Stimulated activated CD4-positive, alpha-beta T cell treated with anti-CD3 and anti-CD28 coated beads, Interleukin-1b, Interleukin-23, amount 100 ng/mL, for 48 hours (primary cell): ENCODE data around the gene ZNRF2.
"Not testable (repeated sequence)": the region's sequence is repeated elsewhere in the genome, so short reads cannot be mapped to it uniquely, and the experiment has no call there.

Experiments
- DNase-seq: peaks from one replicate; pipeline ENCODE4 v3.0.0-alpha.2; 2020

Gene ZNRF2

DNA sequence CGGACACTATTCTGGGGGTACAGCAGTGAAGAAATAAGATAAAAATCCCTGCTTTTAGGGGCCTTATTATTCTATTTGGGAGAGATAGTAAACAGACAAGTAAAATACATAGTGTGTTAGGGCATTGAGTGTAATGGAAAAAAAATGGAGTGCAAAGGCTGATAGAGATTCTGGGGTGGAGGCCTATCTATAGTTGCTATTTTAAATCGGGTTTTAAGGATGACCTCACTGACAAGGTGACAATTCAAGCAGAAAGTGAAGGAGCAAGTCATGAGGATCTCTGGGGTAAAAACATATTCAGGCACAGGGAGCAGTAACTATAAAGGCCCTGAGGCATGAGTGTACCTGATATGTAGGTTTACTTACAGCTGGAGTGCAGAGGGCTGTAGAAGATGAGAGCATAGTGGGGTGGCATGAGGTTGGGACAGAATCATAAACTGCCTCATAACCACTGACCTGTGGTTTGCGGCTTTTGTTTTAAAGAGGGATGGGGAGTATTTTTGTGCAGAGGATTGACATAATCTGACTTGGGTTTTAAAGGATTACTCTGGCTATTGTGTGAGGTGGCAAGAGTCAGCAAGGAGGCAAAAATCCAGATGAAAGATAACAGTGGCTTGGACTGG, 8.1 kb downstream of the ZNRF2 start:
- DNase-seq: not testable (repeated sequence)

DNA sequence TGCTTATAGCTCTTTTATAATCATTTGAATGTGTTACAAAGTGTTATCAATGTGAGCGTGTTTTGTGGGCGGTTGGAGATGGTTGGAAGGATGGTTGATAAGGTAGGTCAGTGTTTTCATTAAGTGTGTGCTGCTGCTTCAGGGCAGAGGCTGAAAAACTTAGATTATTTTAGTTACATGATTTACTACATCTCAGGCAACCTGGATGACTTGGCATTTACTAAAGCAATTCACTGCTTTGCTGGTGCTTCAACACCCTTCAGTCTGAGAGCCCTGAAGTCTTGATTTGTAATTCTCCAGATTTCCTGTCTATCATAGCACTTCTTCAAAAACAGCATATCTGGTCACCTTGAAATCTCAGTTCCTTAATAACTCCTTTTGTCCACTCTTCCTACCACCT, 11.9 kb downstream of the ZNRF2 start:
- not testable (repeated sequence) for DNase-seq

DNA sequence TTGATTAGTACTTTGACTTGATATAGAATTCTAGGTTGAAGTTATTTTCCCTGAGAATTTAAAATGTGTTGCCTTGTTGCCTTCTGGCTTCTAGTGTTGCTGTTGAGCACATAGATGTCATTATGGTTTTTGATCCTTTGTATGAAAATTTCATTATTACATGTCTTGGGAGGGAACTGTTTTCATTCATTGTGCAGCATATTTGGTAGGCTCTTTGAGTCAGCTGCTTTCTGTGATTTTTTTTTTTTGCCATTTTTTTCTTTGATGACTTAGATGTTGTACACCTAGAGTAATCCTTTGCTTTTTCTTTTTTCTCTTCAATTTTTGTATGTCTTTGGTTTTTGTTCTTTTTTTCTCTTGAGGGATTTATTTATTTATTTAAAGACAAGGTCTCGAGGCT, 13.1 kb downstream of the ZNRF2 start:
- DNase-seq: not testable (repeated sequence)

DNA sequence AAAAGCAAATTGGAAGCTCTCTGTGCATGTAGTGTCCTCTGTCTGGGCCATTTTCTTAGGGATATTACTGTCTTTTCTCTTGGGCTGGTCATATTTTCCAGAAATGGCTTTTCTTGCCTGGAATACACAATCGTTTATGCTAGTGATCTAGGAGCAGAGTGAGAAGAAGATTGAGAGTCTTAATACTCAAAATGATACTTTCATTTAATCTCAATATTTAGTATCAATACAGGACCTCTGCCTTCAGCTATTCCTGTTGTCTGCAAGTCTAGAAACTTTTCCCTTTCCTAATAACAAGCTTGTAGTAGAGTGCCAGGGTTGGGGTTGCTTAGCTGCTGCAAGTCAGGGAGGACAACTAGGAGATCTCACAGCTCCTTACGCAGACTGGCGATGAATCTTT, 14.0 kb downstream of the ZNRF2 start:
- DNase-seq: not testable (repeated sequence)

GRCh38 chr7:30301751-30302150, 17.4 kb downstream of the ZNRF2 start:
- DNase-seq: no peak

GRCh38 chr7:30302656-30303311, 18.4 kb downstream of the ZNRF2 start:
- DNase-seq: no peak

GRCh38 chr7:30303312-30304039, 19.1 kb downstream of the ZNRF2 start:
- no peak for DNase-seq

DNA sequence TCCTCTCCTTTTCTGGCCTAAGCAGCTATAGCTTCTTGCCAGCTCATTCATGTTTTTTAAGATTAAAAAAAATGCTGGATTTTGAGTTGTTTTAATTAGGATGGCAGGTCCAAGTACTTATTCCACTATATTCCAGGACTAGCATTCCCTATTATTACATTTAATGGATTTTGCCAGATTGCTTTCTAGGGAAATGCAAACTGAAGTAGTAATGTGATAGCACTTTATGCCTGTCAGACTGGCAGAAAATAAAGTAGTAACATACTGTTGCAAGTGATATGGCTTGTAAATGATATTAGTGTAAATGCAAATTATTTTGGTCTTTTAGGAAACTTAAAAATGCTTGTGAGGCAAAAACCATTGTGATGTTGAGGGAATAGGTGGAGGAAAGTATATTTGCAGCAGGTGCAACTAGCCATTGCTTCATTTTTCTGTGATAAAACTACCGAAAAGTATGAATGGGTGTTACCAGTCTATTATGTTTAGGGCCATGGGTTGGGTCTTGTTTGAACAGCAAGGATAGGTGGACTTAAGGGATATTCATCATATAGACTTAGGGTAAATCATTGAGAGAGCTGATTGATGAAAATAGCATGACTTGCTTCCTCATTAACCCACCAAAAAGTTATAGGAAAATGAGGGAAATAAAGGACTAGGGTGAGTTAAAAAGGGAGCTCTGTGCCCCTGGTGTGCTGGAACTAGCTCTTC, 19.9 kb downstream of the ZNRF2 start:
- no peak for DNase-seq

GRCh38 chr7:30306976-30307375, 22.6 kb downstream of the ZNRF2 start:
- no peak for DNase-seq

GRCh38 chr7:30308389-30308788, 24.0 kb downstream of the ZNRF2 start:
- no peak for DNase-seq

DNA sequence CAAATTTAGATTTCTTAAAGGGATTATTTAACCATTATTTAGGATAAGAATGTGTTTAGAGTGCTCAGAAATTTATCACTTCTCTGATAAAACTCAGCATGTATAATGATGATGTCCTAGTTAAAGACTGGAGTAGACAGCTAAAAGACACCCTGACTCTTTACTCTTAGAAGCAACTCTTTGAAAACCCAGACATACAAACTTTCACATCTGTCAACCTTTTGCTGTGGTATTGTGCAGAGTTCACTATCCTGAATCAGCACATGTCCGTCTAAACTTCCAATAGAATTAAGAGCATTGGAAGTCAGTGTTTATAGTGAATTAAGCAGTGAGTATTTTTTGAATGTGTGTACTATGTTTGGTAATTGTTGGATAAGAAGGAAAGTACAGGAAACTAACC, 24.9 kb downstream of the ZNRF2 start:
- no peak for DNase-seq

GRCh38 chr7:30309842-30310435, 25.5 kb downstream of the ZNRF2 start:
- DNase-seq: no peak

DNA sequence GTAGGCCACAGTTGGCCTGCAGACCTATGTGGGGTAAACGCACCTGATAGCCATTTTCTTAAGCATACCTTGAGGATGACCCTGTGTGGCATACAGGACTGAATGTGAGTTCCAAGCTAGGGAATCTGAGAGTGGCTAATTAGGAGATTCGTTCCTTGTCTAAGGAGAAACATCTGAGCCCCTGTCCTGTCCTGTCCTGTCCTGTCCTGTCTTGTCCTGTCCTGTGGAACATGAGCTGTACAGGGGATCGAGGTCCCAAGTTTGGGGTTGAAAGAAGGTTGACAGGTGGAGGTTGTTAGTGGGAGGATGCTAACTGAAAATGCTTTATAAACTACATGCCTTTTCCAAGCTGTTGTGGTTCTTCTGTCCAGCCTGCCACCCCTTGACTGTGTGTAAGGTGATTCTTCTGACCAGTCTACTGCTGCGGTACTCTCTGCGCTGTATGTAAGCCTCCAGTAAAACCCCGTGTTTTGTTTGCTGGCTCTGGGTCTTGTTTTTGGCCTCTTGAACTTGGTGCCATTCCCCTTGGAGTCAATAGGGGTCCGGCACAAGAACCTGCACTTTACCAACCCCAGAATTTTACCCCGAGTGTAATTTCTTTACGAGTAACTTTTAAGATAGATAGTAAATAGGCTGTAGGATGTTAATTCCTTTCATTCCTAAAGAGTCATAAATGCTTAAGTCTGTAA, 26.4 kb downstream of the ZNRF2 start:
- no peak for DNase-seq

DNA sequence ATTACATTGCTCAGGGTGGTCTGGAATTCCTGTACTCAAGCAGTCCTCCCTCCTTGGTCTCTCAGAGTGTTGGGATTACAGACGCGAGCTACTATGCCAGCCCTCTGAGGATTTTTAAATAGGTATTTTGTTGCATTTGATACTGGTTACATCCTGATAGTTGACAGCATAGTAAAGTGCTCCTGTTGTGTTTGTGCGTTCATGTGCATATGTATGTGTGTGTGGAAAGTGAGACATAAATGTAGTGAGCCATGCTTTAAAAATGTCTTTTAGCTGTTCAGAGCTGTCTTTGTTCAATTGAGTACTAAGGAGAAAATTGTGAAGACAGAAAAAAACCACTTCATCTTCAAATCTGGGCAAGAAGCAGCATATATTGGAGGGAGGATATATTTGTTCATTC, 27.8 kb downstream of the ZNRF2 start:
- DNase-seq: no peak

GRCh38 chr7:30313348-30313747, 29.0 kb downstream of the ZNRF2 start:
- no peak for DNase-seq

DNA sequence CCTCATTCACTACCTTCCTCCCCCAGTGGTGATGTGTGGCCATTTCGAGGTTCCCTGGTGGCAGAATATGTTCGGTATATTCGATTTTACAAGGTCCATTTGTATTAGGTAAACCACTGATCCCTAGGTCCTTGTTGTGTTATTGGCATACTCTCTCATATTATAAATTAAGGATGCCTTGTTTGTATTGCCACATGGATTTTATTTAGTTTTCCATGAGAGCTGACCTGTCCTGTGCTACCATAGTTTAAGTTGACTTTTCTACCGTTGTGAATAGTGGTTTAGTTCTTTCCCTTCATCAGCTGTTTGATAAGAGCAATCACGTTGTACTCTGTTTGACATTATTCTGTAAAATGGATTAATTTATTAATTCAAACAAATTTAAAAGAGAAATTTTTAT, 29.4 kb downstream of the ZNRF2 start:
- no peak for DNase-seq

DNA sequence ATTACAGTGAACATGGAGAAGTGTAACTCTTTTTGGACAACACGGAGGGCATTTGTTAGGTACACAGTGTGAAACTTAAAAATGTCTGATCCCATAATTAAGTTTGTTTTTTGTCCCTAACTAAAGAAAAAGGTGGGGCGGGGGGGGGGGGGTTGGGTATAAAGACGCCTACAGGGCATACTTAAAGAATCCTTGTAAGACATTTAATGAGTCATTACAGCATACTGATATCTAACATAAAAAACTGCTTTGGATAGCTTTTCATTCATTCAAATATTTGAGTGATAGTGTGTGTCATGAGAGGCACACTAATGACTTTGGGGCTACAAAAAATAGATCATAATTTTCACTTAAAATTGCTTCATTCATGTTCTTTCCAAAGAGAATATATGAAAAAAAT, 31.2 kb downstream of the ZNRF2 start:
- no peak for DNase-seq

DNA sequence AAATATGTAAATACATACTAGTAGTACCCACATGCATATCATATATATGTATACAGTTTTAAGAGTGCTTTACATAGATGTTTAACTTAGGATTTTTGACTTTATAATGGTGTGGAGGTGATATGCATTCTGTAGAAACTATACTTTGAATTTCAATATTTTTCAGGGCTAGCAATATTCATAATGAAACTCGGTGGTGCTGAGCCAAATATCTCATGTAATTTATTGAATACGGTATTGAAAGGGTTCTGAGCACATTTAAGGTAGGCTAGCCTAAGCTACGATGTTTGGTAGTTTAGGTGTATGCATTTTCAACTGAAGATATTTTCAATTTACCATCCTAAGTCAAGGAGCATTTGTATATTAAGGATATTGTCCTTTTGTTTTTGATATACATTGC, 36.0 kb downstream of the ZNRF2 start:
- DNase-seq: no peak

GRCh38 chr7:30321089-30321881, 36.9 kb downstream of the ZNRF2 start:
- DNase-seq: no peak

- no peak for DNase-seq
These were observed 37.4 kb downstream of the ZNRF2 start for GRCh38 chr7:30321882-30322192.

GRCh38 chr7:30322271-30323005, 38.0 kb downstream of the ZNRF2 start:
- DNase-seq: no peak
